ENCODE measurements around the gene ALDH1A1.

The ALDH1A1 gene

GRCh38 chr9:72917892-72918509 lies 34.9 kb downstream of the ALDH1A1 start:
- no peak for DNase-seq (ENCODE audit: low read depth)

- DNase-seq (ENCODE audit: low read depth), result no peak
Measured at GRCh38 chr9:72915659-72916058, 37.2 kb downstream of the ALDH1A1 start.

GRCh38 chr9:72914750-72915149 lies 38.1 kb downstream of the ALDH1A1 start:
- no peak for DNase-seq (ENCODE audit: low read depth)

- no peak for DNase-seq (ENCODE audit: low read depth)
Measured at GRCh38 chr9:72913382-72914009, 39.4 kb downstream of the ALDH1A1 start.

- no peak for DNase-seq (ENCODE audit: low read depth)
Measured at GRCh38 chr9:72912476-72913381, 40.1 kb downstream of the ALDH1A1 start.

- DNase-seq (ENCODE audit: low read depth), result no peak
Measured at GRCh38 chr9:72911816-72912215, 41.0 kb downstream of the ALDH1A1 start.

- no peak for DNase-seq (ENCODE audit: low read depth)
Measured at GRCh38 chr9:72911247-72911775, 41.5 kb downstream of the ALDH1A1 start.

GRCh38 chr9:72909428-72909827 lies 43.4 kb downstream of the ALDH1A1 start:
- no peak for DNase-seq (ENCODE audit: low read depth)

- DNase-seq (ENCODE audit: low read depth), result no peak
Measured at GRCh38 chr9:72907421-72907820, 45.4 kb downstream of the ALDH1A1 start.

- DNase-seq (ENCODE audit: low read depth), result no peak
Measured at GRCh38 chr9:72906810-72907209, 46.0 kb downstream of the ALDH1A1 start.

GRCh38 chr9:72905514-72906480 lies 47.1 kb downstream of the ALDH1A1 start:
- DNase-seq (ENCODE audit: low read depth), result no peak

- DNase-seq (ENCODE audit: low read depth), result no peak
Measured at GRCh38 chr9:72904267-72905093, 48.4 kb downstream of the ALDH1A1 start.

GRCh38 chr9:72903103-72903502 lies 49.8 kb downstream of the ALDH1A1 start:
- no peak for DNase-seq (ENCODE audit: low read depth)

GRCh38 chr9:72902268-72902667 lies 50.6 kb downstream of the ALDH1A1 start:
- no peak for DNase-seq (ENCODE audit: low read depth)

- DNase-seq (ENCODE audit: low read depth), result no peak
Measured at GRCh38 chr9:72899734-72900477, 52.9 kb downstream of the ALDH1A1 start.

- DNase-seq (ENCODE audit: low read depth), result no peak
Measured at GRCh38 chr9:72898784-72899733, 53.8 kb downstream of the ALDH1A1 start.

GRCh38 chr9:72898360-72898759 lies 54.5 kb downstream of the ALDH1A1 start:
- no peak for DNase-seq (ENCODE audit: low read depth)

- DNase-seq (ENCODE audit: low read depth), result no peak
Measured at GRCh38 chr9:72897069-72897649, 55.7 kb downstream of the ALDH1A1 start.

Data from iris pigment epithelial cell (primary cell).